Karpas-422 (cell line): ENCODE data around the gene PCSK5. TPM values are rescaled to one million over a fixed set of nuclear protein-coding genes. Genes with fewer than 3 reads are reported as not detected.
"Not testable (repeated sequence)": the region's sequence is repeated elsewhere in the genome, so short reads cannot be mapped to it uniquely, and the experiment has no call there.

Experiments used
- DNase-seq: peaks from one replicate; pipeline ENCODE4 v3.0.0-alpha.2; 2015
- H2AFZ ChIP-seq: fragments of 200-600 bp; sonication (generic); 2 replicates; pipeline ENCODE4 v1.6.1; 2014; ENCODE audit warnings: antibody characterized with exemption, low read length, mixed read lengths
- H3K27ac ChIP-seq: fragments of 200-600 bp; sonication (generic); 2 replicates; pipeline ENCODE4 v1.5.1; 2014; ENCODE audit warnings: mild to moderate bottlenecking, low read length, moderate library complexity
- H3K27me3 ChIP-seq: fragments of 200-600 bp; sonication (generic); 2 replicates; pipeline ENCODE4 v1.6.1; 2014; ENCODE audit warnings: low read length, mixed read lengths
- H3K36me3 ChIP-seq: fragments of 200-600 bp; sonication (generic); 2 replicates; pipeline ENCODE4 v1.6.1; 2014; ENCODE audit warnings: low read length, mixed read lengths; ENCODE audit not compliant: insufficient read depth
- H3K4me1 ChIP-seq: fragments of 200-600 bp; sonication (generic); 2 replicates; pipeline ENCODE4 v1.6.1; 2014; ENCODE audit warnings: mild to moderate bottlenecking, low read length, mixed read lengths
- H3K4me2 ChIP-seq: fragments of 200-600 bp; sonication (generic); 2 replicates; pipeline ENCODE4 v1.6.1; 2014; ENCODE audit warnings: low read length, low read depth, mild to moderate bottlenecking; ENCODE audit not compliant: poor library complexity, severe bottlenecking
- H3K4me3 ChIP-seq: fragments of 200-600 bp; sonication (generic); 2 replicates; pipeline ENCODE4 v1.5.1; 2014; ENCODE audit warnings: mild to moderate bottlenecking, antibody characterized with exemption, low read length, mixed read lengths
- H3K79me2 ChIP-seq: fragments of 200-600 bp; sonication (generic); 2 replicates; pipeline ENCODE4 v1.6.1; 2014; ENCODE audit warnings: mild to moderate bottlenecking, low read length, mixed read lengths
- H3K9ac ChIP-seq: fragments of 200-600 bp; sonication (generic); 2 replicates; pipeline ENCODE4 v1.6.0; 2014; ENCODE audit warnings: low read length
- H3K9me2 ChIP-seq: fragments of 200-600 bp; sonication (generic), shearing (Covaris generic); replicated peaks from 2 replicates; pipeline ENCODE4 v1.6.0; 2014; ENCODE audit warnings: mild to moderate bottlenecking, low read length, moderate library complexity; ENCODE audit not compliant: insufficient read depth
- H3K9me3 ChIP-seq: fragments of 300-700, 200-600 bp; sonication (generic); 2 replicates; pipeline ENCODE4 v1.6.1; 2014; ENCODE audit warnings: low read length, mixed read lengths
- H4K20me1 ChIP-seq: fragments of 200-600 bp; sonication (generic); 2 replicates; pipeline ENCODE4 v1.6.1; 2014; ENCODE audit warnings: mild to moderate bottlenecking, antibody characterized with exemption, low read length, low read depth; ENCODE audit not compliant: insufficient read depth
- total RNA-seq: library from RNA; depleted of rRNA; stranded (reverse); fragments of >200 nt; shearing (Covaris generic); gene quantifications from 2 replicates; pipeline ENCODE4 v1.2.3, GENCODE V29; 2014; ENCODE audit warnings: low replicate concordance

The PCSK5 gene
- total RNA-seq, 1 experiment from 2014 or later: not detected

DNA sequence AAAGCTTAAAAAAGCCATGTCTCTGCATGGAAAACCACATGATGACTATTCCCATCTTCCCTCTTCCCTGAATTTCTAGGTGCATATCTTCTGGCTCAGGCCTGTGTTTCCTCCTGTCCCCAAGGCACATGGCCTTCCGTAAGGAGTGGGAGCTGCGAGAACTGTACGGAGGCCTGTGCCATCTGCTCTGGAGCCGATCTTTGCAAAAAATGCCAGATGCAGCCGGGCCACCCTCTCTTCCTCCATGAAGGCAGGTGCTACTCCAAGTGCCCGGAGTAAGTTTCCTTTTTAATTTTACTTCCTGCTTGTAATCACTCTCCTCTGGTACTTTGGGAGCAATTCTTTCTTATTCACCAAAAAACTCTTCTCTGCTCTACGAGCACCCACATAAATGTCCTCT, 420.1 kb downstream of the PCSK5 start:
- Histone ChIP-seq H3K4me3 (no peak overlapping the region), H3K27me3 (no peaks in the 10 kb centered on the region), H3K4me1 (no peaks in the 10 kb centered on the region), H3K4me2 (no peak overlapping the region), H4K20me1 (no peaks in the 10 kb centered on the region), H2AFZ (no peak overlapping the region), H3K9me3 (no peaks in the 10 kb centered on the region), H3K79me2 (no peaks in the 10 kb centered on the region), H3K27ac (no peak overlapping the region), H3K9ac (no peak overlapping the region), H3K9me2 (no peaks in the 10 kb centered on the region), H3K36me3 (no peaks in the 10 kb centered on the region)
- no peak for DNase-seq

DNA sequence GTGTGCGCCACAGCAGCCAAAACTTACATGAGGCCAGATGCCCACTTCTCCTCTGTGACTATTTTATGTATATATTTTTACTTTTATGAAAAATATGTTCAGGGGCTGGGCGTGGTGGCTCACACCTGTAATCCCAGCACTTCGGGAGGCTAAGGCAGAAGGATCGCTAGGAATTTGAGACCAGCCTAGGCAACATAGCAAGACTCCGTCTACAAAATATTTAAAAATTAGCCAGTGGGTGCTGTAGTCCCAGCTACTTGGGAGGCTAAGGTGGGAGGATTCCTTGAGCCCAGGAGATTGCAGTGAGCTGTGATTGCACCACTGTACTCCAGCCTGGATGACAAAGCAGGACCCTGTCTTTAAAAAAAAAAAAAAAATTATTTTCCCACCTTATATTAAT, 420.5 kb downstream of the PCSK5 start:
- H2AFZ ChIP-seq: no peak overlapping the region
- no peak for DNase-seq
- H3K9ac ChIP-seq: no peak overlapping the region
- H3K4me3 ChIP-seq: no peak overlapping the region
- H4K20me1 ChIP-seq: no peaks in the 10 kb centered on the region
- no peak overlapping the region for H3K4me2 ChIP-seq
- H3K9me2 ChIP-seq: no peaks in the 10 kb centered on the region
- H3K9me3 ChIP-seq: no peaks in the 10 kb centered on the region
- H3K27ac ChIP-seq: no peak overlapping the region
- H3K27me3 ChIP-seq: no peaks in the 10 kb centered on the region
- H3K79me2 ChIP-seq: no peaks in the 10 kb centered on the region
- no peaks in the 10 kb centered on the region for H3K36me3 ChIP-seq
- no peaks in the 10 kb centered on the region for H3K4me1 ChIP-seq

DNA sequence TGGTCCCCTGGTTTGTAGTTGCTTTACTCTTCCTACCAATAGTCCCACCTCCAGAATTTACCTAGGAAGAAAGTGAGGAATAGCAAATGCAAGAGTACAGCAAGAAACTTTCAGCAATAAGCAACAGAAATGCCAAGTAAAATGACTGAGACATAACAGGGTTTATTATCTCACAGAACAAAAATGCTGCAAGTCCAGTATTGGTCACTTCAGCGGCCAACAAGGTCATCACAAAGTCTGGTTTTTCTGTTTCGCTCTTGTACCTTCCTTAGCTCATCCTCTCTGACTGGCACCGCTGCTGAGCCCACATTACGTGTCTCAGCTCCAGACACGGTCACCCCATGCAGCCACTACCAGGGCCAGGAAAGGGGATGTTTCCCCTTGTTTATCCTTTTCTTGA, 421.1 kb downstream of the PCSK5 start:
- no peaks in the 10 kb centered on the region for H3K27me3 ChIP-seq
- no peak overlapping the region for H3K9ac ChIP-seq
- no peaks in the 10 kb centered on the region for H3K4me1 ChIP-seq
- no peak overlapping the region for H3K4me2 ChIP-seq
- no peak for DNase-seq
- H4K20me1 ChIP-seq: no peaks in the 10 kb centered on the region
- H3K9me3 ChIP-seq: no peaks in the 10 kb centered on the region
- H3K4me3 ChIP-seq: no peak overlapping the region
- no peaks in the 10 kb centered on the region for H3K36me3 ChIP-seq
- no peaks in the 10 kb centered on the region for H3K9me2 ChIP-seq
- H3K27ac ChIP-seq: no peak overlapping the region
- no peaks in the 10 kb centered on the region for H3K79me2 ChIP-seq
- H2AFZ ChIP-seq: no peak overlapping the region

DNA sequence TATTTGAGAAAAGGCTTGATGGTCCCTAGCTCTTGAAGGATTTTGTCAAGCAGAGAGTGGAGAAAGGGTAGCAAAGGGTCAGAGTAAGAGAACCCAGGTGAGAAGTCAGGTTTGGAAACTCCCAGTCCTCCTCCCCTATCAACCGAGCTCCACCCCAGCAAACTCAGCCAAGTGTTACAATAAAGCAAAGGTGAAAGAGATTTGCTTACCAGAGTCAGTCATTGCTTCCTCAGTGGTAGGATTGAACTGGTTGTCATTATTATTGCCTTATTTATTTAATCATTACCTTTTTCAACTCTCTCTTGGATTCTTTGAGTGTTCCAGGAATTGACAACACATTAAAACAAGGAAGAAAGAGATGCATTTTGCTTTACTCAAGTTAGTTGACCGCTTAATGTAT, 423.3 kb downstream of the PCSK5 start:
- Histone ChIP-seq H3K4me1 (no peaks in the 10 kb centered on the region), H3K27ac (no peak overlapping the region), H3K9me2 (no peaks in the 10 kb centered on the region), H3K4me2 (no peak overlapping the region), H3K4me3 (no peak overlapping the region), H2AFZ (no peak overlapping the region), H3K79me2 (no peaks in the 10 kb centered on the region), H3K9me3 (no peaks in the 10 kb centered on the region), H3K27me3 (no peaks in the 10 kb centered on the region), H3K36me3 (no peaks in the 10 kb centered on the region), H4K20me1 (no peaks in the 10 kb centered on the region), H3K9ac (no peak overlapping the region)
- no peak for DNase-seq

GRCh38 chr9:76314321-76314720, 423.8 kb downstream of the PCSK5 start:
- no peak overlapping the region for H3K4me3 ChIP-seq
- H3K4me1 ChIP-seq: no peaks in the 10 kb centered on the region
- H2AFZ ChIP-seq: no peak overlapping the region
- no peak overlapping the region for H3K4me2 ChIP-seq
- no peaks in the 10 kb centered on the region for H3K36me3 ChIP-seq
- H3K9me2 ChIP-seq: no peaks in the 10 kb centered on the region
- no peak overlapping the region for H3K9ac ChIP-seq
- H3K27ac ChIP-seq: no peak overlapping the region
- no peaks in the 10 kb centered on the region for H3K27me3 ChIP-seq
- H4K20me1 ChIP-seq: no peaks in the 10 kb centered on the region
- no peak for DNase-seq
- no peaks in the 10 kb centered on the region for H3K79me2 ChIP-seq
- no peaks in the 10 kb centered on the region for H3K9me3 ChIP-seq

- H3K27ac ChIP-seq: no peak overlapping the region
- H3K4me2 ChIP-seq: no peak overlapping the region
- no peak overlapping the region for H2AFZ ChIP-seq
- H3K4me3 ChIP-seq: no peak overlapping the region
- no peaks in the 10 kb centered on the region for H3K79me2 ChIP-seq
- no peaks in the 10 kb centered on the region for H3K9me2 ChIP-seq
- no peaks in the 10 kb centered on the region for H3K36me3 ChIP-seq
- no peaks in the 10 kb centered on the region for H4K20me1 ChIP-seq
- no peaks in the 10 kb centered on the region for H3K27me3 ChIP-seq
- no peaks in the 10 kb centered on the region for H3K4me1 ChIP-seq
- no peaks in the 10 kb centered on the region for H3K9me3 ChIP-seq
- no peak for DNase-seq
- no peak overlapping the region for H3K9ac ChIP-seq
Observed at GRCh38 chr9:76316069-76316468, 425.6 kb downstream of the PCSK5 start.

DNA sequence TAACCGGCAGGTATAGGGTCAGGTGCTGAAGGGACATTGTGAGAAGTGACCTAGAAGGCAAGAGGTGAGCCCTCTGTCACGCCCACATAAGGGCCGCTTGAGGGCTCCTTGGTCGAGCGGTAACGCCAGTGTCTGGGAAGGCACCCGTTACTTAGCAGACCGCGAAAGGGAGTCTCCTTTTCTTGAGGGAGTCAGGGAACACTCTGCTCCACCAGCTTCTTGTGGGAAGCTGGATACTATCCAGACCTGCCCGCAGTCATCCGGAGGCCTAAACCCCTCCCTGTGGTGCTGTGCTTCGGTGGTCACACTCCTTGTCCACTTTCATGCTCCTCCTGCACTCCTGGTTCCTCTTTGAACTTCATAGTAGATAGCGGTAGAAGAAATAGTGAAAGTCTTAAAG, 429.0 kb downstream of the PCSK5 start:
- not testable (repeated sequence) for H3K4me2 ChIP-seq, H3K27ac ChIP-seq, H4K20me1 ChIP-seq, DNase-seq, H3K79me2 ChIP-seq, H3K4me1 ChIP-seq, H3K36me3 ChIP-seq, H3K9me3 ChIP-seq, H2AFZ ChIP-seq, H3K27me3 ChIP-seq, H3K9me2 ChIP-seq, H3K9ac ChIP-seq, H3K4me3 ChIP-seq

DNA sequence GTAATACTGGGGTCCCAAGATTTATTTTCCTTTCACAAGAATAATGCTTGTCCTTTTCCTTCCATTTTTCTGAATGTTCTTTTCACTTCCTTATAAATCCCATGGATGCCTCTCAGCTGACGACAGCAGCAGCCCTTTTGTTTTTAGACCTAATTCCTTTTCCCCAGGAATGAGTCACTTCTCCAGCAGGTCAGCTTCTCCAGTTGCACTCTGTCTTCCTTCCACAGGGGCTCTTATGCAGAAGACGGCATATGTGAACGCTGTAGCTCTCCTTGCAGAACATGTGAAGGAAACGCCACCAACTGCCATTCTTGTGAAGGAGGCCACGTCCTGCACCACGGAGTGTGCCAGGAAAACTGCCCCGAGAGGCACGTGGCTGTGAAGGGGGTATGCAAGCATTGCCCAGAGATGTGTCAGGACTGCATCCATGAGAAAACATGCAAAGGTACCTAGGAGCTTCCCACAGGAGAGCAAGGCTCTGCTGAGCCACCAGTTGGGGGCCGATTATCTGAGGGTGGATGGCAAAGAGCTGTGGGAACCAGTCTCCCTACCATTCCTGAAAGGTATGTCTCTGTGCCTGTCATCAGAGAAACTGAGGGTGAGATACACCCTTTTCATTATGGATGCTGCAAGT, 430.8 kb downstream of the PCSK5 start:
- no peak for DNase-seq
- Histone ChIP-seq H3K36me3 (no peaks in the 10 kb centered on the region), H3K27me3 (no peaks in the 10 kb centered on the region), H3K4me1 (no peaks in the 10 kb centered on the region), H3K9me2 (no peaks in the 10 kb centered on the region), H3K4me3 (no peak overlapping the region), H3K27ac (no peak overlapping the region), H3K9ac (no peak overlapping the region), H3K79me2 (no peaks in the 10 kb centered on the region), H2AFZ (no peak overlapping the region), H3K9me3 (no peaks in the 10 kb centered on the region), H3K4me2 (no peak overlapping the region), H4K20me1 (no peaks in the 10 kb centered on the region)

- no peaks in the 10 kb centered on the region for H3K4me1 ChIP-seq
- no peak overlapping the region for H2AFZ ChIP-seq
- H3K79me2 ChIP-seq: no peaks in the 10 kb centered on the region
- no peaks in the 10 kb centered on the region for H3K27me3 ChIP-seq
- H3K9me3 ChIP-seq: no peaks in the 10 kb centered on the region
- H3K27ac ChIP-seq: no peak overlapping the region
- no peak overlapping the region for H3K4me2 ChIP-seq
- DNase-seq: no peak
- no peak overlapping the region for H3K4me3 ChIP-seq
- no peaks in the 10 kb centered on the region for H4K20me1 ChIP-seq
- no peak overlapping the region for H3K9ac ChIP-seq
- H3K9me2 ChIP-seq: no peaks in the 10 kb centered on the region
- no peaks in the 10 kb centered on the region for H3K36me3 ChIP-seq
Observed at GRCh38 chr9:76322810-76323209, 432.3 kb downstream of the PCSK5 start.
